ENCODE measurements around the gene ACOT7.

The ACOT7 gene

GRCh38 chr1:6425658-6426057, 32.1 kb upstream of the ACOT7 start:
- DNase-seq (ENCODE audit: extremely low read depth, low read depth), result no peak
- TF ChIP-seq CTCF (IDR thresholded peaks at IDR 0.05; ENCODE audit: low read depth, low read length), result no peak

GRCh38 chr1:6424619-6425593, 31.3 kb upstream of the ACOT7 start, which contains the start of gene ESPN:
TSS of gene ESPN (plus strand) at chr1:6424776. CDS start at chr1:6424956, 180 bp downstream.
- no peak for TF ChIP-seq CTCF (IDR thresholded peaks at IDR 0.05; ENCODE audit: low read depth, low read length)
- no peak for DNase-seq (ENCODE audit: extremely low read depth, low read depth)

GRCh38 chr1:6424000-6424565, 30.5 kb upstream of the ACOT7 start:
- TF ChIP-seq CTCF (IDR thresholded peaks at IDR 0.05; ENCODE audit: low read depth, low read length), result no peak; the same call in 1 of the 2 replicates
- DNase-seq (ENCODE audit: extremely low read depth, low read depth), result no peak

GRCh38 chr1:6423321-6423999, 29.9 kb upstream of the ACOT7 start:
- TF ChIP-seq CTCF (IDR thresholded peaks at IDR 0.05; ENCODE audit: low read depth, low read length), result peak; percentile 46
- DNase-seq (ENCODE audit: extremely low read depth, low read depth), result no peak

GRCh38 chr1:6421266-6421665, 27.7 kb upstream of the ACOT7 start:
- no peak for TF ChIP-seq CTCF (IDR thresholded peaks at IDR 0.05; ENCODE audit: low read depth, low read length)
- DNase-seq (ENCODE audit: extremely low read depth, low read depth), result no peak

- DNase-seq (ENCODE audit: extremely low read depth, low read depth), result no peak
- TF ChIP-seq CTCF (IDR thresholded peaks at IDR 0.05; ENCODE audit: low read depth, low read length), result no peak
Observed at GRCh38 chr1:6420454-6421042, 27.0 kb upstream of the ACOT7 start.
